SKM-1 (cell line): ENCODE data around the gene TMSB15C.
"Not testable (repeated sequence)": the region's sequence is repeated elsewhere in the genome, so short reads cannot be mapped to it uniquely, and the experiment has no call there.

Source experiments
- DNase-seq: peaks from one replicate; lab custom pipeline; 2025; ENCODE audit not compliant: unreplicated experiment; lab: John Stamatoyannopoulos, UW

The TMSB15C gene

GRCh38 chrX:104075778-104076445 is at the start of gene TMSB15C:
TSS of gene TMSB15C (minus strand) at chrX:104076236.
- DNase-seq, result not testable (repeated sequence)

DNA sequence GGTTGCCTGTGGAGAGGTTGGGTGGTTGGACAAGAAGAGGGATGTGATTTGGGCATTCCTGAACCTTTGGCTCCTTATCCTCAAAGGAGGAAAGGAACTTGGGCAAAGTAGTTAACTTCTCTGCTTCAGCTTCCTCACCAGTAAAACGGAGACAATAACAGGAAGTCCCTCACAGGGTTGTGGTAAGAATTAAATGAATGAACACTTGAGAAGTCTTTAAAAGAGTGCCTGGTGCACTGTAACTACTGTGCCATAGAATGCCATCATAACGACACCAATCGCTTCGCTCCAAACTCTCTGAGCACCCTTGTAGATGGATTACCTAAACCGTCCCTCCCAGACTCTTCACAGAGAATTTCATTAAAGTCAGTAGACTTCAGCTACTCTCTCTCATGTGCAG is 46.8 kb upstream of the TMSB15C start:
- peak; percentile 2 for DNase-seq

GRCh38 chrX:104118765-104119164 is 42.7 kb upstream of the TMSB15C start:
- no peak for DNase-seq

GRCh38 chrX:104117759-104118158 is 41.7 kb upstream of the TMSB15C start:
- no peak for DNase-seq

- DNase-seq, result peak; percentile 1
Observed at GRCh38 chrX:104113222-104113965, 37.4 kb upstream of the TMSB15C start.

GRCh38 chrX:104112326-104112951 is 36.4 kb upstream of the TMSB15C start, which contains the start of gene ZCCHC18:
TSS of gene ZCCHC18 (plus strand) at chrX:104112523. CDS start at chrX:104114112, 1,589 bp downstream.
- no peak for DNase-seq

DNA sequence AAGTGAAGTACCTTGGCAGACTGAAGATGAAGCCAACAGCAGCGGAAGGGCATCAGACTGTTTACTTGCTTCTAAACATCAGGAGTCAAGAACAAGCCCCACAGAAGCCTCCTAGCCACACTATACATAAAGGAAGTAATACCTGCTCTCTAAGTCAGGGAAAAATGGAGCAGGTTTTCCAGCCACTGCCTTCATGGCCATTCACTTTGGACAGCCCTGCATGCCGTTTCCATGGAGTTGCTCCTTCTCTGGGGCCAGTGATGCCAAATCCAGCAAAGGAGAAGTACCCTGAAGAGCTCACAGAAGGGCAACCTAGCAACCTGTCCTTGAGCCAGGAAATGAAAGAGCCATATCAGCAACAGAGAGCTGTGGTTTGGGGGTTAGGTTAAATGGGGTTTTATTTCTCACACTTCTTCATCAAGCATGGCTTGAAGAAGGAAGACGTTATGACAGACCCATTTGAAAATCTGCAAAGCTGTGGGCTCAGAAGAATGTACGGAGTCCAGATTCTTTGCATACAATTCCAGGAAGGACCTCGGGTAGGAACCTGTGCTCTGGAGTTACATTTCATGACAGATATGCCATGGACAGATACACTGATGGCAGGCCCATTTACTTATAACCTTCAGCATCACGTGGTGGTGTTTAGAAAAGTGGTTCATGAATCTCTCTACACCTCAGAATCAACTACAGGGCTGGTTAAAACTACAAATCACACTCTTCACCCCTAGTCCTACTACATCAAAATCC is 34.6 kb upstream of the TMSB15C start:
- not testable (repeated sequence) for DNase-seq

DNA sequence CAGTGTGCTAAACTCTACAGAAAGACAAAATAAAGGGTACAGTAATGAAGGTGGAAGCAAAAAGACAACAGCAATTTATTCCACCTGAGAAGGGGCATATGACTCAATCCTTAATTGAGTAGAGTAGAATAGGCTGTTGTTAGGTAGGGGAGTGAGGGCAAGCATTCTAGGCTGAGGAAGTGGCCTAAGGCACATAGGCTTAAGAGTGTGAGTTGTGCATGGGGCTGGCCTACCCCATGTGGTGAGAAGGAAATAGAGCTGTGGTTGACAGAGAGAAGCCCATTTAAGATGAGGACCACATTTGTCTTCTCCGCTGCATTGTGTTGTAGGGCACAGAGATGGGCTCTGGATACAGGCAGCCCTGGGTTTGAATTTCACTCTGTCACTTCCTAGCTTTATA is 32.9 kb upstream of the TMSB15C start:
- no peak for DNase-seq

DNA sequence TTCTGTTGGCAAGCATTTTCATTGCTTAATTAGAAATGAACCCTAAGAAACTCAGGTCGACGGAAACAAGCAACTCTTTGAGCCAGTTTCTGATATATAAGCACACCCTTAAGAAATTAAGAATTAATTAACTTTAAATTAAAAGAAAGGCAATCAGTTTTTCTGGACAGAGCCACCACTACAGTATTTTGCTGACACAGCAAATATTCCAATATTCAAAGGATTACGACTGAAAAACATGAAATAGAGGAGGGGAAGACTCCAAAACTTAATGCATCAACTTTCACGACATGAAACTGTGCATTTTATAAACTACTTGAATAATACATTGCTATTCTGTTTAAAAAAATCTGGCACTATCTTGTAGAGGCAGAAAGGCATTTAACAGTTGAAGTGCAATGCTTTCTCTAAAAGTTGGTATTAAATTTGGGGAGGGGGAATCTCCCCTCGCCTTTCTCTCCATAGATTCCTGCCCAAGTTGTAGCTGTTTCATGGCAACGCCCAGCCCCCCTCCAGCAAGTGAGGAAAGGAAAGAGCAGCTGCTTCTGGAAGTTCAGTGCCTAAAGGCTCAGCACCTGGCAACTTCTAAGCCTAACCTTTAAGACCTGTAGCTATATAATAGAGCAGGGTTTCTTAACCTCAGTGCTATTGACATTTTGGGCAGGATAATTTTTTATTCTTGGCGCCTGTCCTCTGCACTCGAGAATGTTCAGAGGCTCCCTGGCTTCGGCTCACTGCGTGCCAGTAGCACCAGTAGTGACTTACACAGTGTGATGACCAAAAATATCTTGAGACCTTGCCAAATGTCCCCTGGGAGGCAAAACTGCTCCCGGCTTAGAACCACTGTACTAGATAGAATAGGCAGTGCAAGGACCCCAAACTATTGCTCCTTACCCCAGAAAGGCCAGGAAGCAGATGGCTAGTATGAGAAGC is 29.6 kb upstream of the TMSB15C start:
- DNase-seq, result no peak

DNA sequence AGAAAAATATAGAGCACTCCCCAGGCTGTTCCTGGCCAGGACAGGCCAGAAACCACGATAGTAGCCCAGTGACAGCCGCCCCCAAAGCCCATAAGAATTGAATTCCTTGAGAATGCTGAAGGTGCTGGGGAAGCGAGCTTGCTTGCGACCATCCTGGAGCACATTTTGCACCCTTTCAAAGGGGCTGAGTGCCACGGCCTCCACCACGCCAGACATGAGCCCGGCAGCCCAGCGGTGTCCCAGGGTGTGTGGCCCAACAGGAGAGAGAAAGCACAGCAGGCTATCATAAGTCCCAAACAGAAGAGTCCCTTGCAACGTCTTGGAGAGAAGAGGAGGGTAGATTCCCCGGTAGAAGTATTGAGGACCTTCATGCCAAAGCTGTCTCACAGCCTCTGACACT is 28.6 kb upstream of the TMSB15C start:
- DNase-seq, result no peak

DNA sequence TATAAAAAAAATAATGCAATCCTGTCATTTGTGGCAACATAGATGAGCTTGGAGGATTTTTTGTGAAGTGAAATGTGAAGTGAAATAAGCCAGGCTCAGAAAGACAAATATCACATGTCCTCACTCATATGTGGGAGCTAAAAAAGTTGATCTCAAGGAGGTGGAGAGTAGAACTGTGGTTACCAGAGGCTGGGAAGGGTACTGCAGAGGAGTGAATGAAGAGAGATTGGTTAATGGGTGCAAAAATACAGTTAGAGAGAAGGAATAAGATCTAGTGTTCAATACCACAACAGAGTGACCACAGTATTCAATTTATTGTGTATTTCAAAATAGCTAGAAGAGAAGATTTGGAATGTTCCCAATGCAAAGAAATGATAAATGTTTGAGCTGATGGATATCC is 22.9 kb upstream of the TMSB15C start:
- DNase-seq, result no peak

GRCh38 chrX:104098151-104098808 is 22.2 kb upstream of the TMSB15C start:
- peak; percentile 2 for DNase-seq

DNA sequence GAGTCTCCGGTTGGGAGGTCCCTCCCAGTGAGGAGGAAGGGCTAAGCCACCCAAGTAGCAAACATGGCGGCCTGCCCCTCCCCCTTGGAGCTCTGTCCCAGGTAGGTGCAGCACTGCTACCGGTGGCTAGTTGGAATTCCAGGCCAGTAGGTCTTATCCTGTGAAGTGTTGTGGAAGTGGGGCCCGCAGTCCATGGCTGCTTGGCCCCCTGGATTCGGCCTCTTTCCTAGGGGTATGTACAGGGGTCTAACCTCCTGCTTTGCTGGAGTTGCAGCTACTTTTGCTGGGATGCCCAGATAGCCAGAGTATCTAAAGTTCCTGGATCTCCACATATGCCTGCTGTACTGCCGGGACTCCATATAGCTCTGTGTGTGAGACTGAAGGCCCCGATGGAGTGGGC is 9.9 kb upstream of the TMSB15C start:
- no peak for DNase-seq

DNA sequence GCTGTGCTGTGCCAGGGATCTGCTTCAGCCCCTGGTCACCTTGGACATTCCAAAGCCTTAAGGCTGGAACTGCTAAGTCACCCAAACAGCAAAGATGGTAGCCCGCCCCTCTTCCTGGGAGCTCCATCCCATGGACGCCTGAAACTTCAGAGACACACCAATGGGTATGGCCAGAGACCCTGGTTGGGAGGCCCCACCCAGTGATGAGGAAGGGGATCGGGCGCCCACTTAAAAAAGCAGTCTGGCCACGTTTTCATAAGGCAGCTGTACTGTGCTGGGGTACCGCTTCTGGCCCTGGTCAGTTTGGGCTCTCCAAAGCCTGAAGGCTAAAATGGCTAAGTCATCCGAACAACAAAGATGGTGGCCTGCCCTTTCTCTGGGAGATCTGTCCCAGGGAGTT is 9.4 kb upstream of the TMSB15C start:
- DNase-seq, result no peak

DNA sequence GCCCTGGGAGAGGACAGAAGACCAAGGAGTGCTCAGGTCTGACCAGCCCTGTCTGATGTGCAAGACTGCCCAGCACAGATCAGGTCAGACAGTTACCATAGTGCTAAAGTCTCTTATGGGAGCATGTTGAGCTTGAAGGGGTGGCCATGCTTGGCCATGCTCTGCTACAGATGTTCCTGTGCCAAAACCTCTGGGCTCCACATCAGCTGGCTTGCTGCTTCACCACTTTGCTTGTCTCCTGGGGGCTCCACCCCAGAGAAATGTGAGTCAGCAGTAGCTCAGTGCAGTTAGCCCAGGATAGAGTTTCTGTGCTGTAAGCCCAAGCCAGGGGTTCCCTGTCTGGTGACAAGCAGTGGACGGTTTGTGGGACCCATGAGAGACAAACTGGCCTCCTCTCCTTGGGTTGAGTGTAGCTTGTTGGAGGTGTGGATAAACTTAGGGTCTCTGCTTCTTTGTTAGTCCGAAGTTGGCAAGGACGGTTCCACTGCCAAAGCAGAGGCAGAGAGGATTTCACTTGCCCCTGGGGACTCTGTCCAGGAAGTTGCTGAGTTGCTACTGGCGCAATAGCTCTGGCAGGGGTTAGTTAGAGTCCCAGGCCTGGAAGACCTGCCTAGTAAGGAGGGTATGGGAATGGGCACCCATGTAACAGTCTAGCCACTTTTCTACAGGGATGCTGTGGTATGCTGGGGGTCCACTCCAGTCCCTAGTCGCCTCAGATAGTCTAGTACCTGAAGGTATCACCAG is 8.7 kb upstream of the TMSB15C start:
- no peak for DNase-seq

DNA sequence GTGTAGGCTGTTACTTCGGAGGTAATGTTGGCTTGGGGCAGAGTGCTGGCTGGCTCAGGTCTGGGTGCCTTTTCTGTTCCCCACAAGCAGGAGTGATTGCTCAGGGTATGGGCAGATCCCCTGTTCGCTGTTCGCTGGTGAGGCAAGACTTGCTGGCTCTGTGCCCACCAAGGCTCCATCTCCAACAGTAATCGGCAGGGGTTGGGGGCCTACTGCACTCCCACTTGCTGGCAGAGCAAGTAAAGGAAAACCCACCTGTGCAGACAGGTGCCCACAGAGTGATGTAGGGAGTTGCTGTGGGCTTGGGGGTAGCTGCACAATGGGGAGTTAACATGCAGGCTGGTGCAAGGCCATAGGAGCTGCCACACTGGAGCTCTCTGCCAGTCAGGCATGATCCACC is 8.0 kb upstream of the TMSB15C start:
- no peak for DNase-seq

- DNase-seq, result not testable (repeated sequence)
Observed at GRCh38 chrX:104077854-104078253, 1.8 kb upstream of the TMSB15C start.

GRCh38 chrX:104062636-104063035 is 13.4 kb downstream of the TMSB15C start:
- not testable (repeated sequence) for DNase-seq

DNA sequence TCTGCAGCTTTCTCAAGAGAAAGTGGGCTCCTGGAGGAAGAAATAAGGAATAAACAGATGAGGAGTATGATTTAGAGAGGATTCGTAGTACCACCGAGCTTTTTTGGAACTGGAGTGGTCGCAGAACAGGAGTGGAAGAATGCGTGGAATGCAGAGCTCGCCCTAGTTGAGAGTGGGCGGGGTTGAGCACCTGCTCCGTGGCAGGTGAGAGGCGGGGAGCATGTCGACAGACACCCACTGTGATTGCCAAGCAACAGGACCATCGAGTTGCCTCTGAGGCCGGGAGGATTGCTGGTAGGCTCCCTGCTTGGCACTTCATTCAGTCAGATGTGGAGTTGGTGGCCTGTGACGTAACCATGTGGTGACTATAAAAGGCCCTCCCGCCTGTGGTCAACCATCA is 21.1 kb downstream of the TMSB15C start:
- DNase-seq, result not testable (repeated sequence)
